ENCODE measurements around the gene EFCC1. TPM values are rescaled to one million over a fixed set of nuclear protein-coding genes. Genes with fewer than 3 reads are reported as not detected.
"Not testable (repeated sequence)": the region's sequence is repeated elsewhere in the genome, so short reads cannot be mapped to it uniquely, and the experiment has no call there.

EFCC1 gene
- total RNA-seq, 2 experiments from 2014 or later: 0.22 to 0.25 TPM

DNA sequence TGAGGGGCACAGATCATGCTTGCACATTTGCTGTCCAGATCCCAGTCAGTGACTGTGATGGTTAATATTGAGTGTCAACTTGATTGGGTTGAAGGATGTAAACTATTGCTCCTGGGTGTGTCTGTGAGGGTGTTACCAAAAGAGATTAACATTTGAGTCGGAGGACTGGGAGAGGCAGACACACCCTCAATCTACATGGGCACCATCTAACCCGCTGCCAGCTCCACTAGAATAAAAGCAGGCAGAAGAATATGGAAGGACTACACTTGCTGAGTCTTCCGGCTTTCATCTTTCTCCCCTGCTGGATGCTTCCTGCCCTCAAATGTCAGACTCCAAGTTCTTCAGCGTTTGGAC is 64.6 kb downstream of the EFCC1 start:
- peaks cover 11% of the 10 kb centered on the region for H3K4me1 Mint-ChIP-seq (ENCODE audit: low read depth)
- no peak for TF ChIP-seq CTCF (IDR thresholded peaks at IDR 0.05)
- H3K9me3 ChIP-seq (ENCODE audit: control insufficient read depth in 1 of 2, insufficient read depth in 1 of 2, low read length in 2 of 2): no peaks in the 10 kb centered on the region
- H3K9me3 Mint-ChIP-seq: no peaks in the 10 kb centered on the region
- no peak for DNase-seq
- H3K27ac ChIP-seq (ENCODE audit: low read depth in 1 of 2, low read length in 2 of 2): no peak overlapping the region
- peaks cover 5% of the 10 kb centered on the region for H3K4me1 ChIP-seq (ENCODE audit: insufficient read depth, low read length)
- no peak for ATAC-seq (ENCODE audit: poor library complexity)
- ChIA-PET CTCF (interaction anchor here (1.2 kb wide), 1 partner anchor 12 kb away, joined by 4 read pairs; no protein-coding TSS in a partner anchor), POLR2A (interaction anchor here (1.6 kb wide), 1 partner anchor 12 kb away, joined by 3 read pairs; no protein-coding TSS in a partner anchor)
- H3K4me3 ChIP-seq (ENCODE audit: low read length): no peak overlapping the region
- no peaks in the 10 kb centered on the region for H3K27me3 ChIP-seq (ENCODE audit: control insufficient read depth in 1 of 2, insufficient read depth in 2 of 2, low read length in 2 of 2)
- H3K27ac Mint-ChIP-seq: no peak overlapping the region
- intact Hi-C loops (cut with DNase I, micrococcal nuclease): no loop called here
- no peak overlapping the region for H3K4me3 Mint-ChIP-seq
- no peaks in the 10 kb centered on the region for H3K36me3 ChIP-seq (ENCODE audit: insufficient read depth, low read length)
- peaks cover 14% of the 10 kb centered on the region for H3K27me3 Mint-ChIP-seq
- no peaks in the 10 kb centered on the region for H3K36me3 Mint-ChIP-seq (ENCODE audit: low read depth)

- peaks cover 11% of the 10 kb centered on the region for H3K4me1 Mint-ChIP-seq (ENCODE audit: low read depth)
- H3K9me3 ChIP-seq (ENCODE audit: control insufficient read depth in 1 of 2, insufficient read depth in 1 of 2, low read length in 2 of 2); H3K27ac ChIP-seq (ENCODE audit: low read depth in 1 of 2, low read length in 2 of 2); H3K9me3 Mint-ChIP-seq; H3K4me1 ChIP-seq (ENCODE audit: insufficient read depth, low read length); intact Hi-C loops (cut with DNase I, micrococcal nuclease); H3K27me3 ChIP-seq (ENCODE audit: control insufficient read depth in 1 of 2, insufficient read depth in 2 of 2, low read length in 2 of 2); H3K4me3 ChIP-seq (ENCODE audit: low read length); H3K36me3 ChIP-seq (ENCODE audit: insufficient read depth, low read length); H3K36me3 Mint-ChIP-seq (ENCODE audit: low read depth): not testable (repeated sequence)
- H3K4me3 Mint-ChIP-seq: peak overlapping the region; percentile 85
- ATAC-seq (ENCODE audit: poor library complexity) (peak; percentile 61), DNase-seq (peak in 2 of 14 experiments; percentile 20 to 36)
- peaks cover 14% of the 10 kb centered on the region for H3K27me3 Mint-ChIP-seq
- H3K27ac Mint-ChIP-seq: peak overlapping the region; percentile 25
- ChIA-PET CTCF (interaction anchor here (1.0 to 1.5 kb wide), 2 partner anchors 97 to 992 kb away, joined by 3 to 6 read pairs; no protein-coding TSS in a partner anchor), POLR2A (interaction anchor here (0.9 to 4.5 kb wide), 3 partner anchors 17 to 64 kb away, joined by 3 to 47 read pairs (median 5); partner anchors contain the start of gene RAB43)
Observed at GRCh38 chr3:129067719-129068118, 66.6 kb downstream of the EFCC1 start.

GRCh38 chr3:129068291-129068886 is 67.3 kb downstream of the EFCC1 start:
- Mint-ChIP-seq H3K27me3 (peaks cover 14% of the 10 kb centered on the region), H3K9me3 (no peaks in the 10 kb centered on the region), H3K4me3 (peak overlapping the region; percentile 85), H3K4me1 (ENCODE audit: low read depth) (peaks cover 11% of the 10 kb centered on the region), H3K27ac (no peak overlapping the region), H3K36me3 (ENCODE audit: low read depth) (no peaks in the 10 kb centered on the region)
- Histone ChIP-seq H3K4me1 (ENCODE audit: insufficient read depth, low read length) (peaks cover 5% of the 10 kb centered on the region), H3K36me3 (ENCODE audit: insufficient read depth, low read length) (no peaks in the 10 kb centered on the region), H3K4me3 (ENCODE audit: low read length) (peak overlapping the region; percentile 36), H3K9me3 (ENCODE audit: control insufficient read depth in 1 of 2, insufficient read depth in 1 of 2, low read length in 2 of 2) (no peaks in the 10 kb centered on the region), H3K27me3 (ENCODE audit: control insufficient read depth in 1 of 2, insufficient read depth in 2 of 2, low read length in 2 of 2) (no peaks in the 10 kb centered on the region), H3K27ac (ENCODE audit: low read depth in 1 of 2, low read length in 2 of 2) (no peak overlapping the region)
- intact Hi-C loops (cut with DNase I, micrococcal nuclease): no loop called here
- DNase-seq (peak in 2 of 14 experiments; percentile 8 to 29), ATAC-seq (ENCODE audit: poor library complexity) (peak; percentile 50)
- TF ChIP-seq CTCF (IDR thresholded peaks at IDR 0.05): no peak
- POLR2A ChIA-PET: interaction anchor here (0.5 to 4.5 kb wide), 11 partner anchors 8 to 94 kb away, joined by 3 to 47 read pairs (median 4); partner anchors contain the start of gene RAB43
- CTCF ChIA-PET: interaction anchor here (0.7 to 1.6 kb wide), 5 partner anchors 15 to 993 kb away, joined by 3 to 11 read pairs (median 4); no protein-coding TSS in a partner anchor

DNA sequence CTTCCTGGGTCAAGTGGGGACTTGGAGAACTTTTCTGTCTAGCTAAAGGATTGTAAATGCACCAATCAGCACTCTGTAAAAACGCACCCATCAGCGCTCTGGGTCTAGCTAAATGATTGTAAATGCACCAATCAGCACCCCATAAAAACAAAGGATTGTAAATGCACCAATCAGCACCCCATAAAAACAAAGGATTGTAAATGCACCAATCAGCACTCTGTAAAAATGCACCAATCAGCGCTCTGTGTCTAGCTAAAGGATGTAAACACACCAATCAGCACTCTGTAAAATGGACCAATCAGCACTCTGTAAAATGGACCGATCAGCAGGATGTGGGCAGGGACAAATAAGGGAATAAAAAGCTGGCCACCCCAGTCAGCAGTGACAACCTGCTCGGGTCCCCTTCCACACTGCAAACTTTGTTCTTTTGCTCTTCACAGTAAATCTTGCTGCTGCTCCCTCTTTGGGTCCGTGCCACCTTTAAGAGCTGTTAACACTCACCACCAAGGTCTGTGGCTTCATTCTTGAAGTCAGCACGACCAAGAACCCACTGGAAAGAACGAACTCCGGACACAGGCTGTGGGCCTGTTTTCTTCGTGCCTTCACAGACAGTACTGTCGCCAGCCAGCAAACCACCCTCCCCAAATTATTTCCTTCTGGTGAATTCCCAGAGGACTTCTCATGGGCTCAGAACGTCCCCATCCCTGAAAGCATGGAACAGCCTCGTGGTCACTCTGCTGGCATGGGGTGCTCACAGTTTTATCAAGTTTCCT is 68.4 kb downstream of the EFCC1 start:
- not testable (repeated sequence) for ATAC-seq (ENCODE audit: poor library complexity)

More for the DNA sequence above, 68.4 kb downstream of the EFCC1 start:
- H3K27me3 ChIP-seq (ENCODE audit: control insufficient read depth in 1 of 2, insufficient read depth in 2 of 2, low read length in 2 of 2); H3K27ac ChIP-seq (ENCODE audit: low read depth in 1 of 2, low read length in 2 of 2); H3K27ac Mint-ChIP-seq; H3K36me3 ChIP-seq (ENCODE audit: insufficient read depth, low read length); H3K4me3 ChIP-seq (ENCODE audit: low read length); H3K9me3 Mint-ChIP-seq; H3K36me3 Mint-ChIP-seq (ENCODE audit: low read depth); H3K4me1 ChIP-seq (ENCODE audit: insufficient read depth, low read length); H3K9me3 ChIP-seq (ENCODE audit: control insufficient read depth in 1 of 2, insufficient read depth in 1 of 2, low read length in 2 of 2); intact Hi-C loops (cut with DNase I, micrococcal nuclease): not testable (repeated sequence)
- H3K27me3 Mint-ChIP-seq: peaks cover 14% of the 10 kb centered on the region
- peaks cover 11% of the 10 kb centered on the region for H3K4me1 Mint-ChIP-seq (ENCODE audit: low read depth)
- ChIA-PET POLR2A (interaction anchor here (0.6 to 4.5 kb wide), 11 partner anchors 8 to 281 kb away, joined by 3 to 47 read pairs (median 3); partner anchors contain the start of gene RAB43), CTCF (interaction anchor here (0.7 to 1.6 kb wide), 4 partner anchors 16 to 176 kb away, joined by 3 to 11 read pairs (median 5); no protein-coding TSS in a partner anchor)
- peak in 1 of 14 experiments; percentile 9 for DNase-seq
- peak overlapping the region; percentile 81 for H3K4me3 Mint-ChIP-seq
